Fibroblast of peridontal ligament (primary cell): Measurements from ENCODE around the gene PRDM10.
"Not testable (repeated sequence)": the region's sequence is repeated elsewhere in the genome, so short reads cannot be mapped to it uniquely, and the experiment has no call there.

Experiments
- DNase-seq: peaks from one replicate; pipeline ENCODE4 v3.0.0-alpha.2; 2010; ENCODE audit errors: extremely low read depth

Gene PRDM10

DNA sequence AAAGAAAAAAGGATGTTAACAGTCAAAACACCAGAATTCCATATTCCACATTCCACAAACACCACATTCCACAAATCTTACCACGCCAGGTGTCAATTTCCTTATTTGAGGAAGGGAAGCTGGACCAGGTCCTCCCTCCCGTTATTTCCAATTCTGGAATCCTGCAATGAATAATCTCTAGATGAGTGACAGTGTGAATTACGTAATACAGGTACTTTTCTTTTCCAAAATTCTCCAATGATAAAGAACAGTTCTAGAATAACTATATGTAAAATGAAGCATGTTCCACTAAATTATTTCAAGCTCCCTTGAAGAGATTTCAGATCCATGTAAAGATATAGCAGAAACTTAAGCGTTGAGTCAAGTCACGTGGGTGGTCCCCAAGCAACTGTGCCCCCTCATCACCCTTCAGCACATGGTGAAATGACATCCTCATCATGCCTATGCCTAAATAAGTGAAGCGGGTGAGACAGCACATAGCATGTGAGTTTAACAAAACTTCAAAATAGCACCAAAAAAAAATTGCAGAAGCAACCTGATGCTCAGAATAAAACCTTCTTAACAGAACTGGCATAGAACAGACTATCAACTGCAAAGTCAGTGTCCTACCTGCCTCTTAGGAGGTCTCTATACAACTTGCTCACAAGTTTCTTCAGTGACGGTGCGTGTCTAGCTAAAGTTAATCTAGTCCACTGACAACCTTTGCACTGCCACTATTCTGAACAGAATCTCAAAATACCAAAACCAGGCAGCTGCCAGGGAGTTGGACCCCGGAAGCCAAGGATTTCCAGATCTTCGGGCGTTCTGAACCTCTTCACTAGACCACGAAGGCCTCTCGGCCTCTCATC, 108.1 kb downstream of the PRDM10 start:
- peak; percentile 8 for DNase-seq

GRCh38 chr11:129888451-129888850, 114.2 kb downstream of the PRDM10 start:
- no peak for DNase-seq

DNA sequence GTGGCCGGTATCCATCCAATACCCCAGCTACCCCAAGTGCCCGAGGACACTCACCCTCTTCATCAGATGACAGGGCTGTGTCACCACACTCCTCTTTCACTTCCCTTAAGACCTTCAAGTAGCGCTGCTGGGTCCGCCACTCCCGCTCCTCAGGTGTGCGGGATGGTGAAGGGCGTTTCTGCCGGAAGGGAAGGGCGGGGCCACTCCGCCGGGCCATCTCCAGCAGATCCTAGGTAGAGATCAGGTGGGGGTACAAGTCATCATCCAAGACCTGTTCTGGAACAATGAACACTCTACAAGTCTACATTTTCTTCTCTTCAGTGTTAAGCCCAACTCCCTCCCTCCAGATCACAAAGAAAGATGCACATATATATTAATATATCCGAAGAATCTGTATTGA, 117.3 kb downstream of the PRDM10 start:
- no peak for DNase-seq

DNA sequence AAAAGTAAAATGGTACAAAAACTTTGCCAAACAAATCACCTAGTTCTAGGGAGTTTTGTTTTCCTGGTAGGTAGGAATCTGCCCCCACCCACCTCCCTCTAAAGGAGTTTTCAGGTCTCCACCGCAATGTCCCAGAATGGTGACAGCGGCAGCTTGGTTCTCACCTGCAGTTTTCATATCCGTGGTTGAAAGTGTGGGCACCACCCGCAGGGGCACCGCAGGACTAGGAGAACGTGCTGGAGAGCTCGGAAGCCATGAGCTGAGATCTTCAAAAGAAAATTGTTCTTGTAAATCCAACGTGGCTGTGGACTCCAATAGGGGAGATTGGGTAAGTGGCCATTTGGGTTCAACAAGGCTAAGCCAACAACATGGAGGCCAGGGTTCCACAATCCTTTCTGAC, 118.1 kb downstream of the PRDM10 start:
- no peak for DNase-seq

DNA sequence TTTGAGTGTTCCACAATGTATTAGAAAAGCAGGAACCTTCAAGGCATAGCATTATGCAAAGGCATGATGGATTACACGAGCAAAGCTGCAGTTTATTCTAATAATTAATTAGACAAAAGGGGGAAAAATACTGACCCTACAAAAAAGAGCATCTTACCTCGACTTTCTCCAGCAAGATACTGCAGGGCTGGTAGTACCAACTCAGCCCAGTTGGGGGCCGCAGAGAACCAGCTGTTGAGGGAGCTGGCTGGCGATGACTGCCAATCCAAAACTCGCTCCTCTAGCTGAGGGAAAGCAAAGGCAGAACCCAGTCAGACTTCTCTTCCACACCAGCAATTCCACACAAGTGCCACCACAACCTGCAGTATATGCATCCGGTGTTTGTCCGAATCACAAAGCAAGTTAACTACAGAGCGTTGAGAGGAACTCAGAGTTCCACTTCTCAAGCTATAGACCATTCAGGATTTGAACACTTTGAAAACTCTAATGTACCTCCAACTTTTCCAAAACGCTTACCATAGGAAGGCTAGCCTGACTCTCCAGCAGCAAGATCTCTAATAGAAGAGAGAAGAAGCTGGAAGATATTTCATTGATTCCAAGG, 121.0 kb downstream of the PRDM10 start:
- peak; percentile 21 for DNase-seq

DNA sequence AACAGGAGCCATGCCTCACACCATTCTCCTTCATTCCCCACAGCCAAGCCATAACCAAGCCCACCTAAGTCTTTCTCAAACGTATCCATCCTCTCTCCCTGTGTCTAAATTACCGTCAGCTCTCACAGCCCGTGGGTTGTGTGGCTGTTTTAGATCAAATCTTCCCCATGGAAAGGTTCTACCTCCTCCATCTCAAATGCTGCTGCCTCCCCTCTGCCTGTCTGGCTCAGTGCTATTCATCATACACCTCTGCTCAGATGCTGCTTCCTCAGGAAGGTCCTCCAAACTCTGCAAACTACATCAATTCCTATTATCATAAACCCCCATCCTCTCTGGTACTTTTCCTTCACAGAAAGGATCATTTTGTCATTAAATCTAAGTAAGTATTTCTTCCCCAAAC, 122.3 kb downstream of the PRDM10 start:
- DNase-seq: no peak

- DNase-seq: no peak
Observed at GRCh38 chr11:129871914-129872313, 130.7 kb downstream of the PRDM10 start.

DNA sequence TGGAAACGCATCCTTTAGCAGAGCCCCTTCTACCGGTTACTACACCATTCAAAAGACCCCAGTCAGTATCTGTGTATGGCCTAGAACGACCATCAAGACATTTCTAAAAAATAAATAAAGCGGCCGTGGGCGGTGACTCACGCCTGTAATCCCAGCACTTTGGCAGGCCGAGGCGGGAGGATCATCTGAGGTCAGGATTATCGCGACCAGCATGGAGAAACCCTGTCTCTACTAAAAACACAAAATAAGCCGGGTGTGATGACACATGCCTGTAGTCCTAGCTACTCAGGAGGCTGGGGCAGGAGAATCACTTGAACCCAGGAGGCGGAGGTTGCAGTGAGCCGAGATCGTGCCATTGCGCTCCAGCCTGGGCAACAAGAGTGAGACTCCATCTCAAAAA, 134.0 kb downstream of the PRDM10 start:
- not testable (repeated sequence) for DNase-seq

DNA sequence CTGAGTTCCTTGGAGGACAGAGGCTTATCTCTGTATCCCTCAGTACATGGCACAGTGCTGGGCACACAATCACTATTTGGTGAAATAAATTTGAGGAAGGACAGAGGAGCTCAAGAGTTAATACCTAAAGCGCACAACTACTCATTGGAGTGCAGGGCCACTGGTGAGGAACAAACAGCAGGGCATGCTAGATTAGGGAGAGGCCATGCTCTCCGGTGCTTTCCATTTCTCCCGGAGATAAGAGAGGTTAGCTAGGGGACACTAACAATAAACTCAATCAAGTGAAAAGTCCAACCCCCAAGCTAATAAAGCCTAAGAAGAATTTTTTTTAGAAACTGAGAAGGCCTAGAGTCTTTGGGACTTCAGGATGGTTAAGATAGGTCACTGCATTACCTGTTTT, 136.3 kb downstream of the PRDM10 start:
- DNase-seq: no peak

DNA sequence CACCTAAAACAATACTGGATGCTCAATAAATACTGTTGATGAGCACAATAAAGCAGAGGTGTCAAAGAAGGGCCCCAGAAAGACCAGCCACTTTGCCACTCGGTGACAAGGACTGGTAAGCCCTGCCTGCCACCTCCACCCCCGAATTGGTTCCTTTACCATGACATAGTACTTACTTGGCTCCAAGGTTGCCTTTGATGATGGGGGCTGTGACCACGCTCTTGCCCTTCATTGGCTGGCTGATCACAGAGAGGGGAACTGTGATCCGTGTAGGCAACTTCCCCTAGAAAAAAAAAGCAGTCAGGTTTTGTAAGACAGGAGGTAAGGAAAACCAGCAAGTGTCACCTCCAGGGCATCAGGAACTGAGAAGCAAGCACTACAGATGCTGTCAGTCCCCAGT, 136.9 kb downstream of the PRDM10 start:
- DNase-seq: no peak

DNA sequence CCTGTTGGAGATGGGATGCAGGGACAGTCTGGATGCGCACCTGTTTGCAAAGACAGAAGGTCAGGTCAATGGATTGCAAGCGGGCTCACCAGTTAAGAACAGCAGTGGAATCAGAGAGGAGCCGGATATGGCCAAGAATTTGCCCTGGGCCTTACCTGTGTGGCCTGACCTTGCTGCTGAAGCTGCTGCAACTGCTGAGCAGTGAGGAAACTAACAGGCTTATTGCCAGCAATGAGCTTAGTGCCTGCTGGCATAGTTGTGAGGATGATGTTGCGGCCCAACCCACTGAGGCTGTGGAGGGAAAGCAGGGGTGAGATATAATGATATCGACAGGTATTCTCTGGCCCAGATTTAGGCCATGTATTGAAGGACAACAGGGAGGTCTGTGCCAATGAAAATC, 137.8 kb downstream of the PRDM10 start:
- DNase-seq: no peak

DNA sequence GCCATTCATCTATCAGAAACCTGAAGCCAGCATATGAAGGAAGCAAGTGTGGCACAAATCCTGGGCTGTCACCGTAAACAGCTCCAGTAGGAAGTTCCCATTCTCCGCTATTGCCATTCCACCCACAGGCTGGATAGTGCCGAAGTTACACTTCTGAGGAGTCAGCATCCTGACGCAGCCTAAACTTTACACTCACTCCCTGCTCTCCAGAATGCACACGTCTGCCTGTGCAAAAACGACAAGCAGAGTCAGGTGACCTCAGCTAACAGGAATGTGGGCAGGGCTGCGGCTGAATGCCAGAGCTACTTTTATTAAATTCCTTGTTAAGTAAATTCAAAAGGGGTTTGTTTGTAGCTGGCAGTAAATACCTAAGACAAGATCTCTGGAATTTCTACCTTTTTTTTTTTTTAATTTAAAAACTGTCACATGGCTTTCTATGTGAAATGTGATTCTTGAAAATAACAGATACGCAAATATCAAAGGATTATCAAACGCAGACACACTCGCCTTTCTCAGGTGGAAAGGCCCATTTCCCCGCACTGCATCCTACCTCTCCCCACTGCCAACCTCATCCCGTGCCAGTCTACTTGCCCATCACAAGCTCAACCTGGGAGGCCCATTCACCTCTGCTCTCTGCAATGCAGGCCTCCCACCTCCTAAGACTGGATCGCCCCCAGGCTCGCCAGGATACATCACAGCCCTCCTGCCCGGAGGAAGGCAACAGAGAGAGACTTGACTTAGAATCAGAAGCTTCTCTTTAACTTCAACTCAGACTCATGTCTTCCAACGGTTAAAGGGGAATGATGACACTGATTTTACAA, 140.7 kb downstream of the PRDM10 start:
- DNase-seq: peak; percentile 71

- no peak for DNase-seq
Observed at GRCh38 chr11:129856036-129856435, 146.6 kb downstream of the PRDM10 start.

GRCh38 chr11:129855086-129855485, 147.5 kb downstream of the PRDM10 start:
- no peak for DNase-seq

GRCh38 chr11:129854232-129854805, 148.3 kb downstream of the PRDM10 start:
- DNase-seq: no peak

DNA sequence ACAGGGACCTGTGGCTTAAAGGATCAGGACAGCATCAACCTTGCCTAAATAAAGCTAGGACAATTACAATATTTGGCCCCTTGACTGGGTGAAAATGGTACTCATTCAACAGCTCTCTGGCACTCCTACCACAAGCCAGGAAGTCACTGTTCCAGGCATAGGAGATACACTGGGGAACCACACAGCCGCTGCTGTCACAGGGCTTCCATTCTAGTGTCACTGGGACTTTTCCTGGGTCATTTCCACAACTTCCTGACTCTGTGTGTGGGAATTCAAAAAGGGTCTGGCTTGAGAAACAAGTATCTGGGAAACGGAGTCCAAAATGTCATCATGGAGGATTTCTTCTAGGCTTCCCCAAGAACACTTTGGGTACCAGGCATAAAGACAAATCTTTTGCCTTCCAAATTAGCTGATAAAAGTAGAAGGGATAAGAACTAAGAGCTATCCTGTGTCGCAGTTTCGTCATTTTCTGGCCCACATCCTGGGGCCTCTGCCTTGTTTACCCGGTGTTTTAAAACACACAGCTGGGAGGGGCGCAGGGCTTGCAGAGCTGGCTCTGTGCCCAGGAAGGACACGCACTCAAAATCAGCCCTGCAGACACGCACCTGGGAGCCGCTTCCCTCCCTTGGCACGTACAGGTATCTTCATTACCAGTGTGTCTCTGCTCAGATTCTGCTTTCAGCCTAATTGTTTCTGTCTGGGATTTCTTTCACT, 149.0 kb downstream of the PRDM10 start:
- DNase-seq: peak; percentile 29

GRCh38 chr11:129852125-129852740, 150.4 kb downstream of the PRDM10 start:
- no peak for DNase-seq
